ENCODE results near the gene CAPZA1. TPM values are rescaled to one million over a fixed set of nuclear protein-coding genes. Genes with fewer than 3 reads are reported as not detected.
"Not testable (repeated sequence)": the region's sequence is repeated elsewhere in the genome, so short reads cannot be mapped to it uniquely, and the experiment has no call there.

The CAPZA1 gene
- polyA plus RNA-seq, 1 of the 3 experiments (the other 2 are of a cell fraction), result 50.8 TPM

DNA sequence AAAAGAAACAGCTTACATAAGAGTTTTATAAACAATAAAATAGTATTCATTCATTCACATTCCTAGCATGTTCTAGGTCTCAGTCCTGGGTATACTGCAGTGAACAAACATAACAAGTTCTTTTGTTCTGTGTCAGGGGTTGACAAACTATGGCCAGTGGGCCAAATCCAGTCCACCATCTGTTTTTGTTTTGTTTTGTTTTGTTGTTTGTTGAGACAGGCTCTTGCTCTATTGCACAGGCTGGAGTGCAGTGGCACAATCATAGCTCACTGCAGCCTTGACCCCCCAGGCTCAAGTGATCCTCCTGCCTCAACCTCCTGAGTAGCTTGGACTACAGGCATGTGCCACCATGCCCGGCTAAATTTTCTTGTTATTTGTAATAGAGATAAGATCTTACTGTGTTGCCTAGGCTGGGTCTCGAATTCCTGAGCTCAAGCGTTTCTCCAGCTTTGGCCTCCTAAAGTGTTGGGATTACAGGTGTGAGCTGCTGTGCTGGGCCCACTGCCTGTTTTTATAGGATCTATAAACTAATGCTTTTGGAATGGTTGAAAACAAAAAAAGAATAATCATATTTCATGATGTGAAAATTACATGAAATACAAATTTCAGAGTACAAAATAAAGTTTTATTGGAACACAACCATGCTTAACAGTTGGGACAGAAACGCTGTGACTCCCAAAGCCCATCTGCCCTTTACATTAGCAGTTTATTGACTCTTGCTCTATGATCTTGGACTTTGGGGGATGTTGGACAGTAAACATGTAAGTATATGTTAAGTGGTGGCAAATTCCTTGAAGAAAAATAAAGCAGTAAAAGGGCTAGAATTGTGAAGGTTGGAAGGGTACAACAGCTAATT, 17.9 kb downstream of the CAPZA1 start:
- no peaks in the 10 kb centered on the region for H3K27me3 ChIP-seq (ENCODE audit: insufficient read depth)
- H3K9ac ChIP-seq, result no peak overlapping the region
- H3K4me2 ChIP-seq, result peak overlapping the region; percentile 35; the same call in 1 of the 2 replicates
- H3K79me2 ChIP-seq (ENCODE audit: insufficient read depth), result peaks cover 93% of the 10 kb centered on the region
- peaks cover 78% of the 10 kb centered on the region for H4K20me1 ChIP-seq (ENCODE audit: insufficient read depth)
- H3K27ac ChIP-seq (ENCODE audit: low read depth in 2 of 2, low read length in 1 of 2), result peak overlapping the region in 1 of 2 experiments; percentile 66; a peak in 3 of 4 replicates
- peaks cover 37% of the 10 kb centered on the region for H3F3A ChIP-seq (replicated peaks; ENCODE audit: insufficient read depth)
- H3K36me3 ChIP-seq (replicated peaks in 1 of 2; ENCODE audit: control insufficient read depth in 1 of 2, insufficient read depth in 2 of 2, low read length in 1 of 2), result peaks cover 2 to 3% of the 10 kb centered on the region in 2 experiments
- ChIA-PET POLR2A (interaction anchor here (0.6 to 1.1 kb wide), 2 partner anchors 28 to 38 kb away, joined by 3 read pairs; no protein-coding TSS in a partner anchor), CTCF (interaction anchor here (0.8 to 1.1 kb wide), 4 partner anchors 10 to 78 kb away, joined by 3 to 4 read pairs (median 3); no protein-coding TSS in a partner anchor)
- TF ChIP-seq CHD2 (IDR thresholded peaks at IDR 0.05; ENCODE audit: low read length, partially characterized antibody), result no peak
- no peak for TF ChIP-seq GATA2 (CRISPR knock-in tag; IDR thresholded peaks at IDR 0.05)
- TF ChIP-seq, protein P1, sequence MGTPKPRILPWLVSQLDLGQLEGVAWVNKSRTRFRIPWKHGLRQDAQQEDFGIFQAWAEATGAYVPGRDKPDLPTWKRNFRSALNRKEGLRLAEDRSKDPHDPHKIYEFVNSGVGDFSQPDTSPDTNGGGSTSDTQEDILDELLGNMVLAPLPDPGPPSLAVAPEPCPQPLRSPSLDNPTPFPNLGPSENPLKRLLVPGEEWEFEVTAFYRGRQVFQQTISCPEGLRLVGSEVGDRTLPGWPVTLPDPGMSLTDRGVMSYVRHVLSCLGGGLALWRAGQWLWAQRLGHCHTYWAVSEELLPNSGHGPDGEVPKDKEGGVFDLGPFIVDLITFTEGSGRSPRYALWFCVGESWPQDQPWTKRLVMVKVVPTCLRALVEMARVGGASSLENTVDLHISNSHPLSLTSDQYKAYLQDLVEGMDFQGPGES (IDR thresholded peaks at IDR 0.05; ENCODE audit: low read depth, low read length), result no peak
- no peak for TF ChIP-seq EZH2phosphoT487 (IDR thresholded peaks at IDR 0.05; ENCODE audit: borderline replicate concordance, low read depth)
- TF ChIP-seq, protein P2, sequence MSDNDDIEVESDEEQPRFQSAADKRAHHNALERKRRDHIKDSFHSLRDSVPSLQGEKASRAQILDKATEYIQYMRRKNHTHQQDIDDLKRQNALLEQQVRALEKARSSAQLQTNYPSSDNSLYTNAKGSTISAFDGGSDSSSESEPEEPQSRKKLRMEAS (IDR thresholded peaks at IDR 0.05; ENCODE audit: low read depth), result no peak
- no peak for TF ChIP-seq USF2 (IDR thresholded peaks at IDR 0.05; ENCODE audit: borderline replicate concordance, low read depth, low read length)
- WGBS (ENCODE audit: low lambda C conversion rate), result 59% methylated on average over 4 of the region's 4 CpGs
- no peaks in the 10 kb centered on the region for H3K9me3 ChIP-seq
- peaks cover 2 to 14% of the 10 kb centered on the region in 2 experiments; a peak in 3 of 4 replicates for H3K4me1 ChIP-seq (ENCODE audit: control insufficient read depth in 1 of 2, insufficient read depth in 2 of 2, low read depth in 1 of 2, low read length in 1 of 2)
- no peak for DNase-seq
- H2AFZ ChIP-seq (ENCODE audit: low read depth), result no peak overlapping the region
- H3K4me3 ChIP-seq (ENCODE audit: low read depth in 2 of 2, low read length in 1 of 2), result no peak overlapping the region
- H3K9me2 ChIP-seq, result no peaks in the 10 kb centered on the region

- no peak overlapping the region for H3K4me2 ChIP-seq
- H3K79me2 ChIP-seq (ENCODE audit: insufficient read depth), result peaks cover 93% of the 10 kb centered on the region
- H3K4me3 ChIP-seq (ENCODE audit: low read depth in 2 of 2, low read length in 1 of 2), result no peak overlapping the region
- H3K36me3 ChIP-seq (replicated peaks in 1 of 2; ENCODE audit: control insufficient read depth in 1 of 2, insufficient read depth in 2 of 2, low read length in 1 of 2), result peaks cover 1 to 3% of the 10 kb centered on the region in 2 experiments
- no peaks in the 10 kb centered on the region for H3K9me2 ChIP-seq
- TF ChIP-seq PBX3 (IDR thresholded peaks at IDR 0.05) (no peak), RCOR1 (IDR thresholded peaks at IDR 0.05; ENCODE audit: low read length) (no peak), CHD2 (IDR thresholded peaks at IDR 0.05; ENCODE audit: low read length, partially characterized antibody) (no peak), RXRA (IDR thresholded peaks at IDR 0.05; ENCODE audit: borderline replicate concordance, low read depth) (no peak), EZH2phosphoT487 (IDR thresholded peaks at IDR 0.05; ENCODE audit: borderline replicate concordance, low read depth) (no peak), TEAD4 (IDR thresholded peaks at IDR 0.05; ENCODE audit: borderline replicate concordance, insufficient read depth) (no peak), POLR2AphosphoS5 (IDR thresholded peaks at IDR 0.05; ENCODE audit: low read depth, low read length) (no peak), TAF1 (IDR thresholded peaks at IDR 0.05; ENCODE audit: borderline replicate concordance, low read depth, low read length) (no peak), MEF2A (IDR thresholded peaks at IDR 0.05; ENCODE audit: borderline replicate concordance, low read depth) (no peak)
- TF ChIP-seq, protein P2 (IDR thresholded peaks at IDR 0.05; ENCODE audit: low read depth), result no peak
- ChIA-PET CTCF (interaction anchor here (1.1 kb wide), 1 partner anchor 15 kb away, joined by 3 read pairs; no protein-coding TSS in a partner anchor), POLR2A (interaction anchor here (0.6 to 1.1 kb wide), 2 partner anchors 27 to 37 kb away, joined by 3 read pairs; no protein-coding TSS in a partner anchor)
- peaks cover 78% of the 10 kb centered on the region for H4K20me1 ChIP-seq (ENCODE audit: insufficient read depth)
- no CpG with 5 or more reads among the region's 1 CpG for WGBS (ENCODE audit: low lambda C conversion rate)
- peaks cover 43% of the 10 kb centered on the region for H3F3A ChIP-seq (replicated peaks; ENCODE audit: insufficient read depth)
- H3K4me1 ChIP-seq (ENCODE audit: control insufficient read depth in 1 of 2, insufficient read depth in 2 of 2, low read depth in 1 of 2, low read length in 1 of 2), result peaks cover 2 to 14% of the 10 kb centered on the region in 2 experiments; a peak in 3 of 4 replicates
- H3K9me3 ChIP-seq, result no peaks in the 10 kb centered on the region
- H3K27ac ChIP-seq (ENCODE audit: low read depth in 2 of 2, low read length in 1 of 2), result peak overlapping the region in 1 of 2 experiments; percentile 66; a peak in 1 of 4 replicates
- no peak overlapping the region for H2AFZ ChIP-seq (ENCODE audit: low read depth)
- H3K9ac ChIP-seq, result no peak overlapping the region
- no peaks in the 10 kb centered on the region for H3K27me3 ChIP-seq (ENCODE audit: insufficient read depth)
- no peak for DNase-seq
These were observed 18.4 kb downstream of the CAPZA1 start for GRCh38 chr1:112638110-112638428.

GRCh38 chr1:112640437-112640836, 20.8 kb downstream of the CAPZA1 start:
- 65% methylated on average over 6 of the region's 23 CpGs for WGBS (ENCODE audit: low lambda C conversion rate)
- peaks cover 76% of the 10 kb centered on the region for H4K20me1 ChIP-seq (ENCODE audit: insufficient read depth)

More at GRCh38 chr1:112640437-112640836, 20.8 kb downstream of the CAPZA1 start:
- DNase-seq; H3K9me3 ChIP-seq; CTCF ChIA-PET; H3K4me2 ChIP-seq; H3K9ac ChIP-seq; H3K4me3 ChIP-seq (ENCODE audit: low read depth in 2 of 2, low read length in 1 of 2); POLR2A ChIA-PET; H3K9me2 ChIP-seq; H2AFZ ChIP-seq (ENCODE audit: low read depth); H3K27me3 ChIP-seq (ENCODE audit: insufficient read depth): not testable (repeated sequence)
- Histone ChIP-seq H3K27ac (ENCODE audit: low read depth in 2 of 2, low read length in 1 of 2) (peak overlapping the region in 1 of 2 experiments; percentile 51; a peak in 1 of 4 replicates), H3K4me1 (ENCODE audit: control insufficient read depth in 1 of 2, insufficient read depth in 2 of 2, low read depth in 1 of 2, low read length in 1 of 2) (peaks cover 2 to 14% of the 10 kb centered on the region in 2 experiments; a peak in 3 of 4 replicates), H3F3A (replicated peaks; ENCODE audit: insufficient read depth) (peaks cover 37% of the 10 kb centered on the region), H3K79me2 (ENCODE audit: insufficient read depth) (peaks cover 93% of the 10 kb centered on the region), H3K36me3 (replicated peaks in 1 of 2; ENCODE audit: control insufficient read depth in 1 of 2, insufficient read depth in 2 of 2, low read length in 1 of 2) (peaks cover 6 to 19% of the 10 kb centered on the region in 2 experiments)

Measured in SK-N-SH (cell line).